DND-41 (cell line): ENCODE results near the gene TUBGCP4.

Source experiments
- ATAC-seq: fragments of 200-7000 bp; cut with Tn5 transposase; 3 replicates; pipeline ENCODE4 v1.9.1; 2021; ENCODE audit warnings: low read depth; ENCODE audit not compliant: insufficient read depth
- DNase-seq: peaks from one replicate; pipeline ENCODE4 v3.0.0-alpha.2; 2020
- H2AFZ ChIP-seq: 2 replicates; pipeline ENCODE4 v1.6.0; 2012; ENCODE audit warnings: low read depth, low read length
- H3K27ac ChIP-seq: 2 replicates; pipeline ENCODE4 v1.5.1; 2012; ENCODE audit warnings: low read length, inconsistent platforms
- H3K27me3 ChIP-seq: fragments of 200-600 bp; sonication (generic); 2 replicates; pipeline ENCODE4 v1.6.0; 2012; ENCODE audit warnings: low read length, mild to moderate bottlenecking, inconsistent platforms; ENCODE audit not compliant: insufficient read depth, poor library complexity
- H3K36me3 ChIP-seq: 2 replicates; pipeline ENCODE4 v1.5.1; 2012; ENCODE audit warnings: low read length, inconsistent platforms; ENCODE audit not compliant: insufficient read depth
- H3K4me1 ChIP-seq: 2 replicates; pipeline ENCODE4 v1.5.1; 2012; ENCODE audit warnings: mild to moderate bottlenecking, low read length; ENCODE audit not compliant: insufficient read depth
- H3K4me2 ChIP-seq: 2 replicates; pipeline ENCODE4 v1.6.0; 2012; ENCODE audit warnings: mild to moderate bottlenecking, moderate library complexity, low read length, inconsistent platforms; ENCODE audit not compliant: insufficient read depth
- H3K4me3 ChIP-seq, 2 experiments: fragments of 200-600 bp in 1 of 2; shearing (Covaris generic) in 1 of 2; 2 replicates each; pipeline ENCODE4 v1.5.1; 2012 to 2016; ENCODE audit warnings: inconsistent platforms in 2 of 2, low read length in 2 of 2, mild to moderate bottlenecking in 2 of 2, low read depth in 1 of 2, moderate library complexity in 1 of 2
- H3K79me2 ChIP-seq: 2 replicates; pipeline ENCODE4 v1.6.0; 2012; ENCODE audit warnings: low read length, inconsistent platforms; ENCODE audit not compliant: insufficient read depth
- H3K9ac ChIP-seq: 2 replicates; pipeline ENCODE4 v1.6.0; 2012; ENCODE audit warnings: low read depth, mild to moderate bottlenecking, inconsistent platforms, low read length, moderate library complexity
- H3K9me3 ChIP-seq: 2 replicates; pipeline ENCODE4 v1.5.1; 2012; ENCODE audit warnings: low read length, moderate library complexity, mild to moderate bottlenecking, inconsistent platforms; ENCODE audit not compliant: insufficient read depth, severe bottlenecking
- H4K20me1 ChIP-seq: 2 replicates; pipeline ENCODE4 v1.6.0; 2012; ENCODE audit warnings: low read length; ENCODE audit not compliant: insufficient read depth
- EZH2 ChIP-seq: IDR thresholded peaks from 3 replicates; pipeline ENCODE4 v1.6.1; 2012; ENCODE audit warnings: borderline replicate concordance, low read depth, mild to moderate bottlenecking, moderate library complexity, low read length, inconsistent platforms; ENCODE audit not compliant: severe bottlenecking
- TF ChIP-seq, protein P1 (sequence below): IDR thresholded peaks from 2 replicates; pipeline ENCODE4 v1.5.1; 2012; ENCODE audit warnings: borderline replicate concordance, low read length, moderate library complexity, mild to moderate bottlenecking; ENCODE audit not compliant: poor library complexity, severe bottlenecking; ENCODE audit errors: extremely low read depth

TUBGCP4 gene

DNA sequence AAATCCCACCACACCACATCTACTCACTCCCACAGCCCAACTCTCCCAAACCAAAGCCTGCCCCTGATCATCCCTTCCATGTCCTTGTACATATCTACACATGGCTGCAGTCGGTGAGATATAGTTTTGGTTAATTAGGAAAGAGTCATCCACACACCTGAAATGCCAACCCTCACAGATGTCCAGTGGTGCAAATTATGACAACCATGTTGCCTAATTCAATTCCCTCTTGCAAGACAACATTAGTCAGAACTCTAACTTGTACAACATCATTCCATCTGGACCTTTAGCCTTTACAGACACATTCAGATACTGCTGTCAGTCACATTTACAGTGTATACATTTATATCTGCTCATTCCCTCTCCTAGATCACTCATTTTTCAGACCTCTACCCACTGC is 41.2 kb downstream of the TUBGCP4 start:
- no peak overlapping the region for H3K27ac ChIP-seq
- H3K9me3 ChIP-seq = no peaks in the 10 kb centered on the region
- no peaks in the 10 kb centered on the region for H3K27me3 ChIP-seq
- H4K20me1 ChIP-seq = no peaks in the 10 kb centered on the region
- no peak overlapping the region for H3K4me2 ChIP-seq
- no peak for DNase-seq
- no peak overlapping the region for H3K9ac ChIP-seq
- no peaks in the 10 kb centered on the region for H3K79me2 ChIP-seq
- TF ChIP-seq, protein P1, sequence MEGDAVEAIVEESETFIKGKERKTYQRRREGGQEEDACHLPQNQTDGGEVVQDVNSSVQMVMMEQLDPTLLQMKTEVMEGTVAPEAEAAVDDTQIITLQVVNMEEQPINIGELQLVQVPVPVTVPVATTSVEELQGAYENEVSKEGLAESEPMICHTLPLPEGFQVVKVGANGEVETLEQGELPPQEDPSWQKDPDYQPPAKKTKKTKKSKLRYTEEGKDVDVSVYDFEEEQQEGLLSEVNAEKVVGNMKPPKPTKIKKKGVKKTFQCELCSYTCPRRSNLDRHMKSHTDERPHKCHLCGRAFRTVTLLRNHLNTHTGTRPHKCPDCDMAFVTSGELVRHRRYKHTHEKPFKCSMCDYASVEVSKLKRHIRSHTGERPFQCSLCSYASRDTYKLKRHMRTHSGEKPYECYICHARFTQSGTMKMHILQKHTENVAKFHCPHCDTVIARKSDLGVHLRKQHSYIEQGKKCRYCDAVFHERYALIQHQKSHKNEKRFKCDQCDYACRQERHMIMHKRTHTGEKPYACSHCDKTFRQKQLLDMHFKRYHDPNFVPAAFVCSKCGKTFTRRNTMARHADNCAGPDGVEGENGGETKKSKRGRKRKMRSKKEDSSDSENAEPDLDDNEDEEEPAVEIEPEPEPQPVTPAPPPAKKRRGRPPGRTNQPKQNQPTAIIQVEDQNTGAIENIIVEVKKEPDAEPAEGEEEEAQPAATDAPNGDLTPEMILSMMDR = no peak
- no peak for TF ChIP-seq EZH2
- no peak overlapping the region for H3K4me3 ChIP-seq
- H2AFZ ChIP-seq = no peak overlapping the region
- ATAC-seq = no peak
- no peaks in the 10 kb centered on the region for H3K4me1 ChIP-seq
- H3K36me3 ChIP-seq = peaks cover 88% of the 10 kb centered on the region

DNA sequence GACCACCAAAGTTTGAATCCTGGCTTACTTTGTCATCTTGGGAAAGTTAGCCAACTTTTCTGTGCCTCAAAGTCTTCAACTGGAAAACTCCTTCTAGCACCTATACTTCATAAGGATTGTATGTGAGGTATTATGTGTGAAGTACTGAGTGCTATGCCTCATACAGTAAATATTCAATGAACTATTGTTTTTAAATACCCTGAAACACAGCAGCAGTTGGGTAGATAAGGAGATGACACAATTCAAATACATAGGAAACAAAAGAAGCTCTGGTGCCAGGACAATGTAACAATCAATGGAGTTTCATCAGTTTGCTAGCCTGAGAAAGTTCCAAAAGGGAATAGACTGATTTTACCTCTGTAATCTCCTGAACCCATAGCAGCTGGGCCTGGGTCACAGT is 43.3 kb downstream of the TUBGCP4 start:
- Histone ChIP-seq H3K4me1 (no peaks in the 10 kb centered on the region), H2AFZ (no peak overlapping the region), H3K36me3 (peaks cover 77% of the 10 kb centered on the region), H3K27me3 (no peaks in the 10 kb centered on the region), H3K9me3 (no peaks in the 10 kb centered on the region), H3K27ac (no peak overlapping the region), H3K4me3 (no peak overlapping the region), H3K4me2 (no peak overlapping the region), H3K79me2 (no peaks in the 10 kb centered on the region), H3K9ac (no peak overlapping the region), H4K20me1 (no peaks in the 10 kb centered on the region)
- no peak for ATAC-seq
- no peak for DNase-seq
- no peak for TF ChIP-seq EZH2
- TF ChIP-seq, protein P1 = no peak

DNA sequence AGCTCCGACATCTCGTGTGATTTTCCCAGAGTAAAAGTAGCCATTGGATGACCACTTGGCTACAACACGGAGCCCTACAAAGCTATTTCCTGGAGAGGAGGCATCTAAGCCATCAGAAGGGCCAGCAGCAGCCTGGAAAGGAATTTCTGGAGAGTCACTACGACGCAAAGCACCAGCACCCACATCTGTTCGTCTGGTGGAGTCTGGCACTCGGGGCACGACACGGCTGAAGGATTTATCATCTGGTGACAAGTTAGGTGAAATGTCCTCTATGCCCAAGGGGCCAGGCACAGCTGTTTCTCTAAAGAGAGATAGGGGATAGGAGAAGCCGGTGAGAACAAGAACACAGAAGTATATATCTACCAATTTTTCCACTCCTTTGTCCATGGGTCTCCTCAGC is 49.5 kb downstream of the TUBGCP4 start:
- Histone ChIP-seq H3K4me2 (no peak overlapping the region), H3K79me2 (no peaks in the 10 kb centered on the region), H3K4me1 (no peaks in the 10 kb centered on the region), H3K9ac (no peak overlapping the region), H3K36me3 (peaks cover 80% of the 10 kb centered on the region), H3K9me3 (no peaks in the 10 kb centered on the region), H3K27me3 (no peaks in the 10 kb centered on the region), H3K4me3 (no peak overlapping the region), H4K20me1 (no peaks in the 10 kb centered on the region), H3K27ac (no peak overlapping the region), H2AFZ (no peak overlapping the region)
- DNase-seq (no peak), ATAC-seq (no peak)
- TF ChIP-seq, protein P1 = no peak
- TF ChIP-seq EZH2 = no peak

DNA sequence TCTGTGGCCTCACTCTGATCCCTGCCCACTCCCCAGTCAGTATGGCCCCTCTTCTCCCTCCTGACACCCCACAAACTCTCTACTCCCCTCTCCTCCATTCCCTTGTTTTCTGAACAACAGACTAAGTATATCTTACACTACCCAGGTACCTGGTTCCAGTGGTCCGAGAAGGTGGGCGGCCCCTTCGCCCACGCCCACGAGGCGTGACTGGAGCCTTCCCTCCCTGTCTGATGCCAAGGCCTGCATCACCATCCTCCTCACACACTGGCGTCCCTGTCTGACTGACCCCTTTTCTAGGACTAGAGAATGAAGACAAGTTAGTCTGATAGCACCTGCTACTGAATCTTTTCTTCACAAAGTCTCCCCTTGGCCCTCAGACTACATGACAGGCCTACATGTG is 50.0 kb downstream of the TUBGCP4 start:
- no peaks in the 10 kb centered on the region for H3K4me1 ChIP-seq
- H2AFZ ChIP-seq = no peak overlapping the region
- TF ChIP-seq, protein P1 = no peak
- TF ChIP-seq EZH2 = no peak
- H3K27ac ChIP-seq = no peak overlapping the region
- no peaks in the 10 kb centered on the region for H3K27me3 ChIP-seq
- no peak overlapping the region for H3K4me3 ChIP-seq
- DNase-seq = no peak
- no peaks in the 10 kb centered on the region for H3K79me2 ChIP-seq
- no peaks in the 10 kb centered on the region for H3K9me3 ChIP-seq
- H3K36me3 ChIP-seq = peaks cover 76% of the 10 kb centered on the region
- no peak overlapping the region for H3K4me2 ChIP-seq
- ATAC-seq = no peak
- no peak overlapping the region for H3K9ac ChIP-seq
- no peaks in the 10 kb centered on the region for H4K20me1 ChIP-seq
